IPS-18a (cell line): ENCODE data around the gene ARHGEF6.
A peak's percentile ranks its signal among the peaks of the same experiment; 100 is the strongest.

ENCODE experiments used
- H3K27ac ChIP-seq: one replicate; pipeline ENCODE4 v1.5.1; 2013; ENCODE audit warnings: low read length
- H3K27me3 ChIP-seq: one replicate; pipeline ENCODE4 v1.6.1; 2013; ENCODE audit warnings: mild to moderate bottlenecking, low read length; ENCODE audit not compliant: control insufficient read depth, insufficient read depth
- H3K36me3 ChIP-seq: one replicate; pipeline ENCODE4 v1.6.1; 2013; ENCODE audit warnings: low read depth, low read length; ENCODE audit not compliant: control insufficient read depth
- H3K4me1 ChIP-seq: one replicate; pipeline ENCODE4 v1.6.1; 2013; ENCODE audit warnings: low read depth, low read length; ENCODE audit not compliant: control insufficient read depth
- H3K4me3 ChIP-seq: one replicate; pipeline ENCODE4 v1.5.1; 2013; ENCODE audit warnings: low read length
- H3K9ac ChIP-seq: one replicate; pipeline ENCODE4 v1.6.1; 2013; ENCODE audit warnings: mild to moderate bottlenecking, low read length, moderate library complexity
- H3K9me3 ChIP-seq: one replicate; pipeline ENCODE4 v1.6.1; 2013; ENCODE audit warnings: low read depth, low read length; ENCODE audit not compliant: control insufficient read depth

Gene ARHGEF6

DNA sequence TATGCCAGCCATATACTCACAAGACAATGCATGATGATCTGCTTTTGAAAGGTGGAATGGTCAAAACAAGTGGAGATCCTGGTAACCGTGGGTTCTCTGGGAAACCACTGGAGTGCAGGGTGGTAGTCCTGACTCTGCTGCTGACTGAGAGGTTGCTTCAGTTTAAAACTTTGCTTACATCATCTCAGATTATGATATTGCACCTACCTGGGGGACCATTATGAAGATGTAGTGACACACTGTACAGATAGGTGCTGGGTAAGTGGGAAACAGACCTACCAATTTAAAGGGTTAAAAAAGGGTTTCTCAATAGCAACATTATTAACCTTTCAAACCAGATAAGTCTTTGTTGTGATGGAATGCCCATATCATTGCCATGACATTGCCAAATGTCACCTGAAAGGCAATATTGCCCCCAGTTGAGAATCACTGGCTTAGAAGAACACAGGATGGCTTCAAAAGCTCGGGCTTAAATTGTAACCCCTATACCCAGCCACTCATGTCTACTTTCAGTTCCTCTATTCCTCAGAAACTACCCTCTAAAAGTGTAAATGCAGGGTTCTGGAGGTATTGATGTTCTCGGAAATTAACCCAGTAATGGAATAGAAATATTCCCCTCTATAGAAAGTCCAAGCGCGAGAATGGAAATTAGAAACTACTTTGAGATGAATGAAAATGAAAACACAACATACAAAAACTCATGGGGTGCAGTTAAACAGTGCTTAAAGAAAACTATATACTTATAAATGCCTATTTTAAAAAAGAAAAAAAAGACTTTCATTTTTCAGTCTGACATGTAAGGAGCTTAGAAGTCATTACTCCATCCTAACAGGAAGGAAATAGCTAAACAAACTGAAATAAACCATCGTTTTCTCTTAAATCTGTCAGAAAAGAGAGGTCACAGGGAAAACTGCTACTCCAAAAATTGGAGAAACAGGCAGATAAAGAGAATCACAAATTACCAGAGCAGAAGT is 65.8 kb downstream of the ARHGEF6 start:
- Histone ChIP-seq H3K4me1 (no peaks in the 10 kb centered on the region), H3K27me3 (no peaks in the 10 kb centered on the region), H3K27ac (no peak overlapping the region), H3K9me3 (peaks cover 5% of the 10 kb centered on the region), H3K9ac (no peak overlapping the region), H3K4me3 (no peak overlapping the region), H3K36me3 (no peaks in the 10 kb centered on the region)

DNA sequence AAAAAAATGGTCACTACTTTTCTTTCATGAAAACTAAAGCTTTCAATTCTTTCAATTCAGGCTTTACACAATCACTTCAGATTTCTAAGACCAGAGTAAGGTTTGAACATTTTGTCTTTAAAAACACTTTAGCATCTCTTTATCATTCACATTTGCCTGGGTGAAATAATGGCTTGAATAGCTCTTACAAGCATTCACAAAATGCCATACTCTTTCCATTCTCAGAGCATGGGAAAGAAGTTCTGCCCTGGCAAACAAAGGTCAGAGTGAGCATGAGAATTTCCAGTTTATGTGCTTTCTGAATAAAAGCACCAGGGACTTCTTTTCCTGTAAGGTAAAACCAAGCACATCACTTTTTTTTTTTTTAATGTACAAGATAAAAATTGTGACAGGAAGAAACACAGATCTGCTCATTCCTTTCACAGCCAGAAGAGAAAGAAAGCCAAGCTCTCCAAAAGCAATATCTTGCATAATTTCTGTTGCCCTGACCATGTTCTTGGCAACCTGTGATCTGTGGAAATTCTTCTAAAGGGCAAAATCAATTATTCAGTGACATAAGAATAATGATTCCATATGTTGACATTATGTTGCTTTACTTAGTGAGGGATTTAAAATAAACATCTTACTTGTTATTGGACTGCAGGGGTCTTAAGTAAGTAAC is 68.0 kb downstream of the ARHGEF6 start:
- H3K36me3 ChIP-seq: no peaks in the 10 kb centered on the region
- no peaks in the 10 kb centered on the region for H3K27me3 ChIP-seq
- no peaks in the 10 kb centered on the region for H3K9me3 ChIP-seq
- H3K9ac ChIP-seq: no peak overlapping the region
- no peak overlapping the region for H3K4me3 ChIP-seq
- no peaks in the 10 kb centered on the region for H3K4me1 ChIP-seq
- no peak overlapping the region for H3K27ac ChIP-seq

DNA sequence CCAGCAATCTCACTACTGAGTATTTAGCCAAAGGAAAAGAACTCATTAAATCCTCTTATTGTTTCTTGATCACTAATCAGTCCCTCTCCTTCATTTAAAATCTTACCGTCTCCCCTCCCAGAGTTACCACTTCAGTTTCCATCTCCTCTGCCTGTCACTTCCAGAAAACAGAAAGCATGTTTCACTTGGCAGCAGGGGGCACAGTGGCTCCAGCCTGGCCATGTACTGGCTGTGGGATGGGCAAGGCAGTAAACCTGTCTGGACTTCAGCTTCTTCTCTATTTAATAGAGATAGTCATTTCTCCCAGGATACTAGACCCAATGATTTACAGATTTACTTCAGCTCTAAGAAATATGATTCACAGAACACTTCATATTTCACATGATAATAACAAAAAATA is 69.6 kb downstream of the ARHGEF6 start:
- Histone ChIP-seq H3K4me1 (no peaks in the 10 kb centered on the region), H3K36me3 (no peaks in the 10 kb centered on the region), H3K9me3 (no peaks in the 10 kb centered on the region), H3K9ac (no peak overlapping the region), H3K27ac (no peak overlapping the region), H3K27me3 (no peaks in the 10 kb centered on the region), H3K4me3 (no peak overlapping the region)

DNA sequence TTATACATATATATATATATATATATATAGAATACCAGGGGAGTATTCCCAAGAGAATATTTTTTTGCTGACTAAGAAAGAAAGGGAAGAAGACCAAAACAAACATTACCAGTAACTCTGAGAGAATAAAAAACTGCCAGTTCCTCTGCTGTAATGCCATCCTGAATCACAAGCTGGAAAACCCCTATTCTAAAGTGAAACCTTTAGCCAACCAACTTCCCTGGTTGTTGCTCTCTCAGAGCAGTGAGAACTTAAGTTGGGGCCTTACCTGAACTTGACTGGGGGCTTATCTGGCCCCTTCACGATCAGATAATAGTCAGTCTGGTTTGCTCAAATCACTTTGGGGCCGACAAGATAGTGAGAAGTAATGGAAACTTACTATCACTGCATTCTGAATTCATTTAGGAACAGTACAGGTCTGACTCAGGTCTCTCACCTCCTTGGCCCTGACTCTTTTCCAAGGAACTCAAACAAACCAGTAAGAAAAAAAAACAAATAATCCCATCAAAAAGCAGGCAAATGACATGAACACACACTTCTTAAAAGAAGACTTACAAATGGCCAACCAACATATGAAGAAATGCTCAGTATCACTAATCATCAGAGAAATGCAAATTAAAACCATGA is 70.3 kb downstream of the ARHGEF6 start:
- Histone ChIP-seq H3K9me3 (no peaks in the 10 kb centered on the region), H3K27ac (no peak overlapping the region), H3K9ac (no peak overlapping the region)

DNA sequence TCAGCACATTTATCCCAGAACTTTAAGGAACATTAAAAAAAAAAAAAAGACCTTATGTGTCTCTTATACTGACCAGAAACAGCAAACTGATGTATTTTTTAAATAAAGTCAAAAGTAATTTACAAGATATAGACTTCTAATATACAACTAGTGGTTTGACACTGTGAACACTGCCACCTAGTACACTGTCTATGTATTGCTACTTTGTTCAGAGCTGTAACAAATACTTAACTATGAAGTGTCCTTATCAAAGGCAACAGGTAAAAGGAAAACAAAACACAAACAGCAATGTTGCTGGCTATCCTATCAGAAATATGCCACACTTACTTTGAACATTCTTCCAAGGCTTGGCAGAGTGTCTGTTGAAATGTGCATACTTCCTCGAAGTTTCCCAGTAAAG is 72.4 kb downstream of the ARHGEF6 start:
- Histone ChIP-seq H3K36me3 (no peaks in the 10 kb centered on the region), H3K27ac (no peak overlapping the region), H3K27me3 (no peaks in the 10 kb centered on the region), H3K4me3 (no peak overlapping the region), H3K9ac (no peak overlapping the region), H3K4me1 (no peaks in the 10 kb centered on the region), H3K9me3 (no peaks in the 10 kb centered on the region)

More for the DNA sequence above, 70.3 kb downstream of the ARHGEF6 start:
- H3K4me1 ChIP-seq: no peaks in the 10 kb centered on the region
- no peaks in the 10 kb centered on the region for H3K27me3 ChIP-seq
- no peaks in the 10 kb centered on the region for H3K36me3 ChIP-seq
- H3K4me3 ChIP-seq: no peak overlapping the region

DNA sequence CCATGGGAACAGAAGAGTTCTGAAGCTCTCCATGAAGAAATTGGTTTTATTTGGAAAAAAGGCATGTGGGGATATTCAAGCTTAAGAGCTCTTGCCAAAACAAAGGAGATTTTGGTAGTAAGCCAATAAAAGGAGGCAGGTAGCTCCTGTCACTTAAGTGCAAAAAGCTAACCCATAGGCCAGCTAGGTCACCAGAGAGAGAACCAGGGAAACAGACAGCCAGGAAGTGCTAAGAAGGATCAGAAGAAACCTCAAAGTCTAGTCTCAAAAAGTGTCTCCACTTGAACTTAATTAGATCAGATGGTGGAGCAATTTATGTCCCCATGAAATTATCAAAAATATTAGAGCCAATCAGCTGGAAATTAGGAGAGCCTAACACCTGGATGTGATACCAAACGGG is 83.6 kb downstream of the ARHGEF6 start:
- Histone ChIP-seq H3K9ac (no peak overlapping the region), H3K27me3 (no peaks in the 10 kb centered on the region), H3K4me1 (no peaks in the 10 kb centered on the region), H3K27ac (no peak overlapping the region), H3K4me3 (no peak overlapping the region), H3K36me3 (no peaks in the 10 kb centered on the region), H3K9me3 (peaks cover 16% of the 10 kb centered on the region)

DNA sequence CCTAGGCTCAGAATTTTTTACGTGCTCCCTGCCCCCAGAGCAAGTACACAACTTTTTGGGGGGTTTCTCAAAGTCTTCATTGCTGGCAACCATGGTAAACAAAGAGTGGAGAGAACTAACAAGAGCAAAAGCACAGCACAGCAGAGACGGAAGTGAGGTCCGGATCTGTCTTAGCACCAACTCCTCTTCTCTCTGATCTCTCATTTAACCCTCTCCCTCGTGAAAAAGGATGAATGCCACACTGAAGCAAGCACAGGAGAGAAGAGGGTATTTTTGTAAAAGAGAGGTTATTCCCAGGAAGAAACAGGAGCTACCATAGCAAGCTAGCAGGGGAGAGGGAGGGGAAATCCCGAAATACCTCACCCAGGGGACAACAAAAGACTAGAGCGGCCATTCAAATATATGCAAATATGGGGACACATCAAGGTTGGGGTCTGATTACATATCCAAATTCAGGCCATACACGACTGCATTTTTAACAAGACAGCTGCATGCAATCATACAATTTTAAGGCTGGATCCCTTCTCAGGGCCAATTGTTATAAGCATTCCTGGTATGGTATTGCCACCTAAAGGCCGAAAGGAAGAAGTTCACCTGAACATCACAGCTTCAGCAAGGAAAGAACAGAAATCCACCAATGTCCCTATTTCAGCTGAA is 86.2 kb downstream of the ARHGEF6 start:
- no peaks in the 10 kb centered on the region for H3K36me3 ChIP-seq
- H3K4me1 ChIP-seq: peaks cover under 1% of the 10 kb centered on the region
- no peak overlapping the region for H3K27ac ChIP-seq
- H3K4me3 ChIP-seq: no peak overlapping the region
- H3K9me3 ChIP-seq: peaks cover 12% of the 10 kb centered on the region
- H3K9ac ChIP-seq: peak overlapping the region; percentile 5
- H3K27me3 ChIP-seq: no peaks in the 10 kb centered on the region

DNA sequence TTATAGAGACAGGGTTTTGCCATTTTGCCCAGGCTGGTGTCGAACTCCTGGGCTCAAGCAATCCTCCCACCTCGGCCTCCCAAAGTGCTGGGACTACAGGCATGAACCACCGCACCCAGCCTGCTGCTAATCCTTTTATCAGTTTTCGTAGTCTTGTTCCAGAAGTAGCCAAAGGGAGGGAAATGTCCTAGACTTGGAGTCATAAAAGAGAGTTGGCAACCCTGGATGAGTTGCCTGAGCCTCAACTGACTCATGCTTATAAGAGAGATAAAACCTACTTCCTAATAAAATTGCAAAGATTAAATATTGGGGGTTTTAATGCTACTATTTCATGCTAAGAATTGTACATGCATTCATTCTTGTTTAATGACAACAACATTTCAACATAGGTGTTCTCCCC is 88.5 kb downstream of the ARHGEF6 start:
- H3K9me3 ChIP-seq: peaks cover 4% of the 10 kb centered on the region
- H3K4me1 ChIP-seq: peaks cover 9% of the 10 kb centered on the region

DNA sequence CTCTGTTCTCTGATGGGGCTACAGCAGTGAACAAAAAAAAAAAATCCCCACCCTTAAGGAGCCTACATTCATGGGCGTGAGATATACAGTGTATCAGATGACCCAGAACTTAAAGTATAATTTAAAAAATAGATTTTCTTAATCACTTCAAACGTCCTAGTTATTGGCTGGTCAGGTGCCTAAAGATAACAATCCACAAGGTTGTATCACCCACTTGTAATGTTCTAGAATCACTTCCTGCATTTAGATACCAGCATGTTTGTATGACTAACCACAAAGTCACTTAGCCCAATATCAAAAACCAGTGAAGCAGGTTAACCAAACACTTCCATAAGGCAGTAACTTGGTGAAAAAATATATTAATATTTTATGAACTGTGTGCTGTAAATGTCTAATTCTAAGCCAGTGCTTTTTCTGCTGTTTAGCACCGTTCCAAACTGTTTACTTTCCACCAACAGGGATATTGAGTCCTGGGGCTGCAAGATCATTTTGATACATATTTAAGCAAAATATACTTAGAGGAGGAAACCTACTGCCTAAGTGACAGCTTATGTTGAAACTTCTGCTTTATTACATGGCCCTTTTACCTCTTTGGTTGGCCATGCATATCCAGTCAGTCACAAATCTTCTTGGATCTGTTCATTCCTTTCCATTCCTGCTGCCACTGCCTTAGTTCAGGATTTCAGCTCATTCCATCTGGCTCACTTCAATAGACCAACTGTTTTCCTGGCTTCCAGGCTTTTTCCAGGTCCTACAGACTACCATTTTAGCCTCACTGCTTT is 89.5 kb downstream of the ARHGEF6 start:
- Histone ChIP-seq H3K4me1 (peaks cover 9% of the 10 kb centered on the region), H3K27me3 (no peaks in the 10 kb centered on the region), H3K36me3 (no peaks in the 10 kb centered on the region), H3K4me3 (no peak overlapping the region), H3K9ac (no peak overlapping the region), H3K27ac (no peak overlapping the region), H3K9me3 (peaks cover 4% of the 10 kb centered on the region)

More for the DNA sequence above, 88.5 kb downstream of the ARHGEF6 start:
- Histone ChIP-seq H3K27me3 (no peaks in the 10 kb centered on the region), H3K9ac (no peak overlapping the region), H3K36me3 (no peaks in the 10 kb centered on the region), H3K27ac (no peak overlapping the region), H3K4me3 (no peak overlapping the region)

DNA sequence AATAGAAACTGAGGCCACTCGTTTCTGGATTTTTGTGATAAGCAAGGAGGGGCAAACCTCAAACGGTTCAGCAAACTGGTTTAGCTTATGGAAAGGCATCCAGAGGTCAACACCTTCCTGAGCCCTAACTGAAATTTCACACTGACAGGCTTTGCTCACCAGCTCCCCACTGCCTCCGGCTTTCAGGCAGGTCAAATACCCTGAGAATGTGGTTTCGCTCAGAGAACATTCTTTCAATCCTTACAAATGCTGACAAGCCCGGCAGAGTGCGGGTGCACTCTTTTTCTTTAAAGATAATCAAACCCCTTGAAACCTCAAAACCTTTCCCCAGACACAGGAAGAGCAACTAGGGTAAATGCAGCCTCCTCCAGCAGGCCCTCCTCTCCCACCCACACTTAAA is 91.3 kb downstream of the ARHGEF6 start:
- Histone ChIP-seq H3K36me3 (no peaks in the 10 kb centered on the region), H3K27ac (no peak overlapping the region), H3K9ac (no peak overlapping the region), H3K9me3 (no peaks in the 10 kb centered on the region), H3K4me1 (peaks cover 9% of the 10 kb centered on the region), H3K4me3 (no peak overlapping the region), H3K27me3 (no peaks in the 10 kb centered on the region)
